NCI-H1436 treated with DMSO at 0.1 percent for 48 hours (cell line): Measurements from ENCODE around the gene TACC2.
"Not testable (repeated sequence)": the region's sequence is repeated elsewhere in the genome, so short reads cannot be mapped to it uniquely, and the experiment has no call there.

Experiments used
- DNase-seq: peaks from one replicate; lab custom pipeline; 2025; lab: John Stamatoyannopoulos, UW

Gene TACC2

GRCh38 chr10:122023257-122023656, 34.3 kb downstream of the TACC2 start:
- not testable (repeated sequence) for DNase-seq

- no peak for DNase-seq
Measured at GRCh38 chr10:122029499-122030199, 40.7 kb downstream of the TACC2 start.

GRCh38 chr10:122030200-122030552, 41.2 kb downstream of the TACC2 start:
- DNase-seq: no peak

- no peak for DNase-seq
Measured at GRCh38 chr10:122033224-122033926, 44.4 kb downstream of the TACC2 start.

GRCh38 chr10:122034149-122034756, 45.3 kb downstream of the TACC2 start:
- no peak for DNase-seq

GRCh38 chr10:122040786-122041185, 51.8 kb downstream of the TACC2 start:
- no peak for DNase-seq

- DNase-seq: no peak
Measured at GRCh38 chr10:122042836-122043235, 53.9 kb downstream of the TACC2 start.

GRCh38 chr10:122044045-122044661, 55.2 kb downstream of the TACC2 start:
- no peak for DNase-seq

GRCh38 chr10:122044713-122045112, 55.8 kb downstream of the TACC2 start:
- DNase-seq: no peak

GRCh38 chr10:122045212-122045611, 56.2 kb downstream of the TACC2 start:
- no peak for DNase-seq

GRCh38 chr10:122047560-122047959, 58.6 kb downstream of the TACC2 start:
- no peak for DNase-seq

- DNase-seq: no peak
Measured at GRCh38 chr10:122049076-122049475, 60.1 kb downstream of the TACC2 start.

- DNase-seq: no peak
Measured at GRCh38 chr10:122050311-122050710, 61.3 kb downstream of the TACC2 start.

- no peak for DNase-seq
Measured at GRCh38 chr10:122050811-122051210, 61.8 kb downstream of the TACC2 start.

GRCh38 chr10:122051609-122052385, 62.8 kb downstream of the TACC2 start:
- no peak for DNase-seq

- no peak for DNase-seq
Measured at GRCh38 chr10:122052701-122053100, 63.7 kb downstream of the TACC2 start.

GRCh38 chr10:122053314-122053713, 64.4 kb downstream of the TACC2 start:
- DNase-seq: no peak

- DNase-seq: no peak
Measured at GRCh38 chr10:122054048-122055025, 65.4 kb downstream of the TACC2 start.

GRCh38 chr10:122055252-122055651, 66.3 kb downstream of the TACC2 start:
- no peak for DNase-seq

- DNase-seq: no peak
Measured at GRCh38 chr10:122056431-122057094, 67.6 kb downstream of the TACC2 start.
